Measurements from ENCODE around the gene HIBADH.

The HIBADH gene

GRCh38 chr7:27526131-27526530, 136.6 kb downstream of the HIBADH start:
- no peak for TF ChIP-seq CTCF (IDR thresholded peaks at IDR 0.05; ENCODE audit: insufficient read depth, low read depth, low read length, missing control alignments)
- H3K4me3 ChIP-seq (ENCODE audit: low read length), result no peak overlapping the region
- no peak for DNase-seq (ENCODE audit: low read depth)

GRCh38 chr7:27523321-27523720, 139.4 kb downstream of the HIBADH start:
- no peak for DNase-seq (ENCODE audit: low read depth)
- no peak overlapping the region for H3K4me3 ChIP-seq (ENCODE audit: low read length)

GRCh38 chr7:27522566-27522965, 140.1 kb downstream of the HIBADH start:
- no peak for TF ChIP-seq CTCF (IDR thresholded peaks at IDR 0.05; ENCODE audit: insufficient read depth, low read depth, low read length, missing control alignments)
- DNase-seq (ENCODE audit: low read depth), result no peak
- H3K4me3 ChIP-seq (ENCODE audit: low read length), result no peak overlapping the region

More at GRCh38 chr7:27523321-27523720, 139.4 kb downstream of the HIBADH start:
- no peak for TF ChIP-seq CTCF (IDR thresholded peaks at IDR 0.05; ENCODE audit: insufficient read depth, low read depth, low read length, missing control alignments)

- no peak for TF ChIP-seq CTCF (IDR thresholded peaks at IDR 0.05; ENCODE audit: insufficient read depth, low read depth, low read length, missing control alignments)
- DNase-seq (ENCODE audit: low read depth), result no peak
- no peak overlapping the region for H3K4me3 ChIP-seq (ENCODE audit: low read length)
These were observed 141.6 kb downstream of the HIBADH start for GRCh38 chr7:27520815-27521790.

GRCh38 chr7:27519793-27520469, 142.8 kb downstream of the HIBADH start:
- DNase-seq (ENCODE audit: low read depth), result no peak
- no peak overlapping the region for H3K4me3 ChIP-seq (ENCODE audit: low read length)
- no peak for TF ChIP-seq CTCF (IDR thresholded peaks at IDR 0.05; ENCODE audit: insufficient read depth, low read depth, low read length, missing control alignments)

- no peak overlapping the region for H3K4me3 ChIP-seq (ENCODE audit: low read length)
- no peak for DNase-seq (ENCODE audit: low read depth)
- no peak for TF ChIP-seq CTCF (IDR thresholded peaks at IDR 0.05; ENCODE audit: insufficient read depth, low read depth, low read length, missing control alignments)
These were observed 143.9 kb downstream of the HIBADH start for GRCh38 chr7:27518561-27519350.
